IPS DF 6.9 (cell line): Measurements from ENCODE around the gene PRKN.

Experiments
- DNase-seq: peaks from one replicate; pipeline ENCODE4 v3.0.0-alpha.2; 2013; ENCODE audit warnings: low read depth, low spot score
- H3K27ac ChIP-seq: one replicate; pipeline ENCODE4 v1.5.1; 2013; ENCODE audit warnings: low read length, control low read depth
- H3K27me3 ChIP-seq: 2 replicates; pipeline ENCODE4 v1.6.1; 2013; ENCODE audit warnings: mild to moderate bottlenecking, low read length; ENCODE audit not compliant: control insufficient read depth, insufficient read depth
- H3K36me3 ChIP-seq: 2 replicates; pipeline ENCODE4 v1.6.1; 2013; ENCODE audit warnings: low read length; ENCODE audit not compliant: control insufficient read depth, insufficient read depth
- H3K4me1 ChIP-seq: 2 replicates; pipeline ENCODE4 v1.6.1; 2013; ENCODE audit warnings: low read length; ENCODE audit not compliant: control insufficient read depth, insufficient read depth
- H3K4me3 ChIP-seq: 2 replicates; pipeline ENCODE4 v1.5.1; 2013; ENCODE audit warnings: mild to moderate bottlenecking, low read length
- H3K9me3 ChIP-seq: 2 replicates; pipeline ENCODE4 v1.6.1; 2013; ENCODE audit warnings: low read length, inconsistent platforms; ENCODE audit not compliant: control insufficient read depth, insufficient read depth
- whole genome bisulfite sequencing: extraction: QIAGEN DNeasy Blood & Tissue Kit; methylation state at CpG from one replicate; pipeline ENCODE4 v1.1.7; 2013; ENCODE audit warnings: mixed read lengths, missing lambda C conversion rate; ENCODE audit not compliant: insufficient read length, insufficient coverage; 5-methylcytosine and 5-hydroxymethylcytosine counted together

The PRKN gene

DNA sequence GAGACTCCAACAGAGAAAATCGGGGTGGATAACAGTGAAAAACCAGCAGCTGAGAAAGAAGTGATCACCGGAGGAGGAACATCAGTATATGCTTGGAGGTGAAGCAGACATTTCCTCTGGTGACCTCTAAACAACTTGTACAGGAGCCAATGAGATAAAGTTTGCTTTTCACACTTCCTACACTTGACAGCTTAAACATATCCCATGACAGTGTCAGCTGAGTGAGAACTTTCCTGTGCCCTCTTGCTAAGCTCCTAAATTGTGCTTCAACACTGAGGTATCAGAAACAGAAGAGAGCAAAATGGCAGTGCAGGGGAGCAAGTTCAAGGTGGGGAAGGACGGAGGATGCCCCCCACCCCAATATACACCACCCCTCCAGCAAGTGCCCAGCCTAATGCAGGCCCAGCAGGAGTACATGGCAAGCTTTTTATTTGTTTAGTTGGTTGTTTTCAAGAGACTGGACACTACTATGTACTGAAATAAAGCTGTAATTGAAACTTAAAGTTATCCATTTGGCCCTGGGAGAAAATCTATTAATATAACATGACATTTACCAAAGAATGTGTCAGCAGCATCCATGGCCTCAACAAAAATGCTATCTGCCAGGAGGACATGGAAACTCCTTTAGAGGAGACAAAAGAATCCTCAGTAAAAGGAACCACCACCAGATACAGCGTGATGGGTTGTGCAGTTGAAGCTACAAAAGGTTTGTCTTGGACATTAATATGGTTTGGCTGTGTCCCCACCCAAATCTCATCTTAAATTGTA, 540.2 kb downstream of the PRKN start:
- no peak overlapping the region for H3K4me3 ChIP-seq

DNA sequence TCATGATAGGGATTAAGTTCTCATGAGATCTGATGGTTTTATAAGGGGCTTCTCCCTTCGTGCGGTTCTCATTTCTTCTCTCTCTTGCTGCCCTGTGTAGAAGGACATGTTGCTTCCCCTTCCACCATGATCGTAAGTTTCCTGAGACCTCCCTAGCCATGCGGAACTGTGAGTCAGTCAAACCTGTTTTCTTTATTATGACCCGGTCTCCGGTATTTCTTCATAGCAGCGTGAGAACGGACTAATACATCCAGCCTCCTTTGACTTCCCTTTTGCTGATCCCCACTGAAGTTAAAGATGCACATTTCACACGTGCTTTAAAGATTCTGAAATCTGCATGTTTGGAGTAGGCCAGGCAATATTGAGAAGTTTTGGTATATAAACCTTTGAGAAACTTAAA, 543.1 kb downstream of the PRKN start:
- H3K36me3 ChIP-seq = no peaks in the 10 kb centered on the region
- H3K4me1 ChIP-seq = no peaks in the 10 kb centered on the region
- H3K27me3 ChIP-seq = no peaks in the 10 kb centered on the region
- H3K4me3 ChIP-seq = no peak overlapping the region
- no peaks in the 10 kb centered on the region for H3K9me3 ChIP-seq
- no peak for DNase-seq
- H3K27ac ChIP-seq = no peak overlapping the region
- WGBS = no CpG with 5 or more reads among the region's 9 CpGs

More for the DNA sequence above, 540.2 kb downstream of the PRKN start:
- Histone ChIP-seq H3K9me3 (no peaks in the 10 kb centered on the region), H3K27ac (no peak overlapping the region), H3K4me1 (no peaks in the 10 kb centered on the region), H3K27me3 (no peaks in the 10 kb centered on the region), H3K36me3 (no peaks in the 10 kb centered on the region)
- DNase-seq = no peak
- no CpG with 5 or more reads among the region's 4 CpGs for WGBS

DNA sequence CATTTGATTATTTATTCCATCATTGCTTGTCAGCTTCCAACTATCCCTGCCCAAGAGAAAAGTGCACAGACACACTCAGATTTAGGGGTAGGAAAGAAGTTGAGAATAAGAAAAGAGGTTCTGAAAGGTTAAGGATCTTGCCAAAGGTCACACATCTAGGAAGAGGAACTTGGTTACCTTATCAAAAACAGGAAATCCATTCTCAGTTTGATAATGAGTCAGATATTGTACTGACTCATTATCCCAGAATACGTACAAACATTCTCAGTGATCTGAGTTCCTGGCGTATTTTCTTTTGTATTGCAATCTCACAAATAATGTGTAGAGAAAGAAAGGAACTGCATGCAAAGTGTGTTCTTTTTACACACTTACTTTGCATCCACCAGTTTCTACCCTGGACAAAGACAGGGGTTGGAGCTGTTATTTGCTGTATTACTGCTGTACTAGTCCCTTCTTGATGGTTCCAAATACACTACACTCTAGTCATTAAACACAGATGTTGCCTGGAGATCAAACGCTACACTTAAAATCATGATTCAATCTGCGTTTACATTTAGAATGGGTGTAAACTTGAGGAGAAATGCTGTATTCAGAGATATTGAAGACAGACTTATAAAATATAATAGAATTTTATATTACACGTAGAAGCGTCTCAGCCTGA, 545.7 kb downstream of the PRKN start:
- Histone ChIP-seq H3K36me3 (no peaks in the 10 kb centered on the region), H3K4me1 (no peaks in the 10 kb centered on the region; the same call in 1 of the 2 replicates), H3K4me3 (no peak overlapping the region), H3K9me3 (no peaks in the 10 kb centered on the region), H3K27me3 (no peaks in the 10 kb centered on the region), H3K27ac (no peak overlapping the region)
- DNase-seq = no peak
- WGBS = no CpG with 5 or more reads among the region's 6 CpGs

DNA sequence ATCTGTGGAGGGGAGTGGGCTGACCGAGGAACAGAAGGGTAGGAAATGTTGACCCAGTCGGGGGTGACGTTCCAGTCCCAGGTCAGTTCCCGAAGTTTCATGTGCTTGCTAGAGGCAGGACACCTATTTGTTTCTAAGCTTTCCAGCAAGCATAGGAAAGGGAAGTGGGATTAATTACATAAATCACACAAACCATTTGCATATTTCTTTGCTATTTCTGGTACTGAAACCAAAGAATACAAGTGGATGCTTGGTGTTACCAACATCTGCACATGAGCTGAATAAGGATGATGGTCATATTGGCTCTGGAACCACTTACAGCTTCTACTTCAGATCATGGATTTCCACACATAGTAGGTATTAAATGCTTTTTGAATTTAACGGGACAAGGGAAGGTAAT, 546.5 kb downstream of the PRKN start:
- Histone ChIP-seq H3K27ac (no peak overlapping the region), H3K27me3 (no peaks in the 10 kb centered on the region), H3K36me3 (no peaks in the 10 kb centered on the region), H3K4me3 (no peak overlapping the region), H3K4me1 (no peaks in the 10 kb centered on the region; the same call in 1 of the 2 replicates), H3K9me3 (no peaks in the 10 kb centered on the region)
- no peak for DNase-seq
- WGBS = no CpG with 5 or more reads among the region's 5 CpGs

DNA sequence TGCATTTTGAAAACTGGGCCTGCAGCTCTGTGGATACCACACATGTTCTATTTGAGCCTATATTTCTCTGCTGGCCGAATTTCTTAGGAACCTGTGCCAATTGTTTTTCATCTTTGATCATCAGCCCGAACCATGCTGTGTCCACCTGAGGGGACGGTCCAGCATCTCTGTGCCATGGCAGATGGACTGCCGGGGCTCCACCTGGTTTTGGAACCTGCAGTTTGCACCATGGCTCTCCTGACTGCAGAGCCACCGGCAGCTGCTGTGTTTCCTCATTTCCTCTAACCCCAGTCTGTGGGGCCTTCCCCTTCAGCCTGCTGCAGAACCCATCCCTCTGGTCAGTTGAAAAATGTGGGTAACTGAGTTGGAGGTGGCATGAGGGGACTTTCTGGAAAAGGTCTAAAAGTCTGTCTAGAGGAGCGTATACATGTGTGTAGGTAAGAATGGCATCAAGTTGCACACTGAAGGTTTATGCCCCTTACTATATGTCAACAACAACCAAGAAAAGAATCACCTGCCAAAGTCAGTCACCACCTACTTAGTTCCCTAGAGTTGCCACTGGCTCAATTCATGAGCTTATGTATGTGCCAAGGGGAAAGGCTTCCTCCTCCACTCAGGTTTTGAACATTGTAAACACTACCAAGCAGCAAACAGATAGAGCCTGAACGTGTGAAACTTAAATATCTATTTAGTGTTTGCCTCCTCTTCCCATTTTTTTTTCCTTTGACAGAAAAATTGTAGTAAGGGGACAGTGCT, 548.2 kb downstream of the PRKN start:
- Histone ChIP-seq H3K9me3 (no peaks in the 10 kb centered on the region), H3K4me1 (no peaks in the 10 kb centered on the region; the same call in 1 of the 2 replicates), H3K36me3 (no peaks in the 10 kb centered on the region), H3K27ac (no peak overlapping the region), H3K27me3 (no peaks in the 10 kb centered on the region), H3K4me3 (no peak overlapping the region)
- DNase-seq = no peak
- no CpG with 5 or more reads among the region's 7 CpGs for WGBS

DNA sequence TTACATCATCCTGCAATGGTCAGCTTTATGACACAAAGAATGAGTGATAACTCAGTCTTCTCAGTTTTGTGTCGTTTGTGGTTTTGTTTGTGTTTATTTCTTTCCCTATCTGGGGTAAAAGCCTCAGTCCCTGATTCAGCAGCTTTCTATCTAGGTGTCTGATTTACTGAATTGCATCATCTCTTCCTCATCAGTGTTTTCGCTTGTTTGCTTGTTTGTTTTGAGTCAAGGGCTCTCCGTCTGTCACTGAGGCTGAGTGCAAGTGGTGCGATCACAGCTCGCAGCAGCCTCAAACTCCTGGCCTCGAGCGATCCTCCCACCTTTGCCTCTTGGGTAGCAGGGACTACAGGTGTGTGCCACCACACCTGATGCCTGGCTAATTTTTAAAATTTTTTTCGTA, 548.9 kb downstream of the PRKN start:
- no CpG with 5 or more reads among the region's 8 CpGs for WGBS

DNA sequence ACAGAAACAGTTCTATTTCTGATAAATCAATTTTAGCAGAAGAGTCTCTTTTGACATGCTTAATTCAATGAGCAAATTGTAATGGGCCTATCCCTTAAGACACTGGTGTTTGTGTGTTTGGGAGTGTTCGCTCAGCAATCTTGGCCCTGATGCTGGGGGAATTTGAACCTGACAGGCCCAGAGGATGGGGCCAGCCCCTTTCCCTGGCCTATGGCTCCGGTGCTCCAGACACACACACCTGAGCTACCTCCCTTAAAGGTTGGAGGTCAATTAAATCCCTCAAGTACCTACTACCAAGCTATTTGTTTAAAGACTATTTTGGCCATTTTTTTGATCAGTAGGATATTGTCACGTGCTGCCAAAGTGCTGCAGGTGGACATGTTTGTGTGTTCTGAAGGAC, 549.3 kb downstream of the PRKN start:
- no peak for DNase-seq
- Histone ChIP-seq H3K4me3 (no peak overlapping the region), H3K27ac (no peak overlapping the region), H3K4me1 (no peaks in the 10 kb centered on the region; the same call in 1 of the 2 replicates), H3K36me3 (no peaks in the 10 kb centered on the region), H3K9me3 (no peaks in the 10 kb centered on the region), H3K27me3 (no peaks in the 10 kb centered on the region)
- no CpG with 5 or more reads among the region's 3 CpGs for WGBS

More for the DNA sequence above, 548.9 kb downstream of the PRKN start:
- no peak overlapping the region for H3K4me3 ChIP-seq
- H3K27ac ChIP-seq = no peak overlapping the region
- H3K4me1 ChIP-seq = no peaks in the 10 kb centered on the region; the same call in 1 of the 2 replicates
- H3K27me3 ChIP-seq = no peaks in the 10 kb centered on the region
- no peaks in the 10 kb centered on the region for H3K36me3 ChIP-seq
- DNase-seq = no peak
- no peaks in the 10 kb centered on the region for H3K9me3 ChIP-seq

DNA sequence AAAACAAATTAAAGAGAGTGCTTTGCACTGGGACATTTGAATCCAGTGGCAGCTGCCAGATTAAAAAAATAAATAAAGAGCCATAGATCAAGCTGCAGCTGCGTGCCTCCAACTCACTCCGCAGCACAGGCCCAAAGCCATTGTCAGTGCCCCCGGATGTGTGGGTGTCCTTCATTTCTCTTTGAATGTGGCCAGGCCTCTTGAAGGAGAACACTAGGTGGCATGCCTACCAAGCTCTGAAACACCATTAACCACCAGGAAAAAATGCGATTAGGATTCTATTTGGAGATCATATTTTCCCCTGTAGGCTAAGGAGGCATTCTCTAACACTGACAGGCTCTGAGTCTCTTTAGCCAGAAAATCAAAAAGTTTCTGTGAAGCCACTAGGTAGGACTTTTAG, 549.8 kb downstream of the PRKN start:
- WGBS = no CpG with 5 or more reads among the region's 4 CpGs
- no peak for DNase-seq
- Histone ChIP-seq H3K27ac (no peak overlapping the region), H3K4me1 (no peaks in the 10 kb centered on the region; the same call in 1 of the 2 replicates), H3K4me3 (no peak overlapping the region), H3K36me3 (no peaks in the 10 kb centered on the region), H3K27me3 (no peaks in the 10 kb centered on the region), H3K9me3 (no peaks in the 10 kb centered on the region)

DNA sequence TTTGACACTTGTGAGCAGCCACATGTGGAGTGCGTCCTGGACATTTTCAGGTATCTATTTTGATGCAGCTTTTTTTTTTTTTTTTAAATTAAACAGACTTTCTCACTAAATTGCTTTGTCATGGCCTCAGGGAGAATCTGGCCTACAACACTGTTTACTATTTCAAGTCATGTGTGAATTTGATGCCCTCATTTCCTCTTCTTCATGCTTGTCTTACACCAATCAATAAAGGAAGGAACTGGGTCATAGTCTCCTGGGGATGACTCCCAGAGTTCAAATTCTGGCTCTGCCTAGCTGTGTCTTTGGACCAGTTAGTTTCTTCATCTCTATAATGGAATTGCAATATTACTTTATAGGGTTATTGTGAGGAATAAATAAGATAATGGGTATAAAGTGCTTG, 554.1 kb downstream of the PRKN start:
- WGBS = no CpG with 5 or more reads among the region's 1 CpG

DNA sequence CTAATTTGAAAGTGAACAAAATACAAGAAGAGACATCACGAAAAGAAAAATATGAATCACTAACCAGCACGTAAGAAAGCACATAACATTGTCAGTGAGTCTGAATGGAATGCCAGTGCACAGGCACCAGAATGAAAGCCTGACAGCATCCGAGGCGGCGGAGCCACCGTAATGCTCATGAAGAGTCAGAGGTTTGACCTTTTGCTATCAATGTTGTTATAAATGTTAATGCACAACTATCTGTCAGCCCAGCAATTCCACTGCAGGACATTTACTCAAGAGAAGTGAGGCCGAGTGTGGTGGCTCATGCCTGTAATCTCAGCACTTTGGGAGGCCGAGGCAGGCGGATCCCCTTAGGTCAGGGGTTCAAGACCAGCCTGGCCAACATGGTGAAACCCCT, 562.1 kb downstream of the PRKN start:
- no peaks in the 10 kb centered on the region for H3K9me3 ChIP-seq
- H3K27me3 ChIP-seq = no peaks in the 10 kb centered on the region
- no CpG with 5 or more reads among the region's 9 CpGs for WGBS
- H3K27ac ChIP-seq = no peak overlapping the region
- H3K4me1 ChIP-seq = no peaks in the 10 kb centered on the region
- no peaks in the 10 kb centered on the region for H3K36me3 ChIP-seq
- H3K4me3 ChIP-seq = no peak overlapping the region
- no peak for DNase-seq

More for the DNA sequence above, 554.1 kb downstream of the PRKN start:
- no peaks in the 10 kb centered on the region; the same call in 1 of the 2 replicates for H3K4me1 ChIP-seq
- H3K36me3 ChIP-seq = no peaks in the 10 kb centered on the region
- no peak overlapping the region for H3K27ac ChIP-seq
- no peaks in the 10 kb centered on the region for H3K27me3 ChIP-seq
- DNase-seq = no peak
- H3K4me3 ChIP-seq = no peak overlapping the region
- H3K9me3 ChIP-seq = no peaks in the 10 kb centered on the region
